Stimulated activated CD4-positive, alpha-beta T cell treated with anti-CD3 and anti-CD28 coated beads, Interleukin-12 subunit alpha, Interleukin-12 subunit beta, amount 100 ng/mL, for 48 hours (primary cell): Measurements from ENCODE around the gene CALML3.

Experiments
- DNase-seq, 3 donors: peaks; one replicate each; pipeline ENCODE4 v3.0.0-alpha.2; 2020; ENCODE audit warnings: low read depth in 2 of 3, low spot score in 1 of 3

The CALML3 gene

GRCh38 chr10:5565671-5566581, 41.2 kb downstream of the CALML3 start:
- DNase-seq = no peak

- peak; percentile 28 to 46 (median 34) for DNase-seq
Observed at GRCh38 chr10:5566614-5567013, 41.9 kb downstream of the CALML3 start.

- no peak for DNase-seq
Observed at GRCh38 chr10:5567477-5567876, 42.7 kb downstream of the CALML3 start.

GRCh38 chr10:5568984-5569383, 44.2 kb downstream of the CALML3 start:
- DNase-seq = no peak

GRCh38 chr10:5569568-5569967, 44.8 kb downstream of the CALML3 start:
- no peak for DNase-seq

- no peak for DNase-seq
Observed at GRCh38 chr10:5570007-5570655, 45.4 kb downstream of the CALML3 start.

GRCh38 chr10:5570979-5571810, 46.4 kb downstream of the CALML3 start:
- no peak for DNase-seq

GRCh38 chr10:5571826-5572225, 47.1 kb downstream of the CALML3 start:
- DNase-seq = no peak

- no peak for DNase-seq
Observed at GRCh38 chr10:5573319-5573950, 48.7 kb downstream of the CALML3 start.

GRCh38 chr10:5573968-5574641, 49.3 kb downstream of the CALML3 start:
- no peak for DNase-seq

GRCh38 chr10:5574642-5575131, 49.9 kb downstream of the CALML3 start:
- no peak for DNase-seq

- no peak for DNase-seq
Observed at GRCh38 chr10:5575144-5575481, 50.4 kb downstream of the CALML3 start.

GRCh38 chr10:5575482-5576153, 50.9 kb downstream of the CALML3 start:
- no peak for DNase-seq

- DNase-seq = no peak
Observed at GRCh38 chr10:5576154-5576748, 51.5 kb downstream of the CALML3 start.
